Fibroblast of skin of abdomen (primary cell): ENCODE results near the gene ZFPL1.
"Not testable (repeated sequence)": the region's sequence is repeated elsewhere in the genome, so short reads cannot be mapped to it uniquely, and the experiment has no call there.

Experiments
- DNase-seq: peaks from one replicate; pipeline ENCODE4 v3.0.0-alpha.2; 2013

The ZFPL1 gene

DNA sequence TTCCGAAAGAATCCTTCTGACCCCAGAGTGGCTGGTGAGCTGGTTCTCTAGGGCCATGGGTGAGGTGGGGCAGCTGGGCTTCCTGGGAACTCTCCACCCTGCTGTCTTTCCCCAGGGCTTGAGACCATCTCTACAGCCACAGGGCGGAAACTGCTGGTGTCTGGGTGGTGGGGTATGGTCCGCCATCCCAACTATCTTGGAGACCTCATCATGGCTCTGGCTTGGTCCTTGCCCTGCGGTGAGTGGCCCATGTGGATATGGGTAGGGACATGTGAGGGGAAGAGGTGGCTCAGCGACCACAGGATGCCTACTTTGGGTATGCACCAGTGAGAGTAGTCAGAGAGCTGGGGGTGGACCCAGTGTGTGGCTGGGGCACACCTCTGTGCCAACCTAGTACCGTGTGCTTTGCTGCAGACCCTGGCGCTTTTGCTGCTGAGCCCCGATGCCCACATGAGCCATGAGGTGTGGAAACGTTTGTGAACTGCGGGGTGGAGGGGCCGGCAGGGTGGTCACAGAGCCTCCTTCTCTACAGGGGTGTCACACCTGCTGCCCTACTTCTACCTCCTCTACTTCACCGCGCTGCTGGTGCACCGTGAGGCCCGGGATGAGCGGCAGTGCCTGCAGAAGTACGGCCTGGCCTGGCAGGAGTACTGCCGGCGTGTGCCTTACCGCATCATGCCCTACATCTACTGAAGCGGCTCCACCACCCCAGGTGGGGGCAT lies 31.5 kb downstream of the ZFPL1 start:
- DNase-seq = no peak

GRCh38 chr11:65116370-65117205 lies 32.6 kb downstream of the ZFPL1 start:
- peak; percentile 37 for DNase-seq

DNA sequence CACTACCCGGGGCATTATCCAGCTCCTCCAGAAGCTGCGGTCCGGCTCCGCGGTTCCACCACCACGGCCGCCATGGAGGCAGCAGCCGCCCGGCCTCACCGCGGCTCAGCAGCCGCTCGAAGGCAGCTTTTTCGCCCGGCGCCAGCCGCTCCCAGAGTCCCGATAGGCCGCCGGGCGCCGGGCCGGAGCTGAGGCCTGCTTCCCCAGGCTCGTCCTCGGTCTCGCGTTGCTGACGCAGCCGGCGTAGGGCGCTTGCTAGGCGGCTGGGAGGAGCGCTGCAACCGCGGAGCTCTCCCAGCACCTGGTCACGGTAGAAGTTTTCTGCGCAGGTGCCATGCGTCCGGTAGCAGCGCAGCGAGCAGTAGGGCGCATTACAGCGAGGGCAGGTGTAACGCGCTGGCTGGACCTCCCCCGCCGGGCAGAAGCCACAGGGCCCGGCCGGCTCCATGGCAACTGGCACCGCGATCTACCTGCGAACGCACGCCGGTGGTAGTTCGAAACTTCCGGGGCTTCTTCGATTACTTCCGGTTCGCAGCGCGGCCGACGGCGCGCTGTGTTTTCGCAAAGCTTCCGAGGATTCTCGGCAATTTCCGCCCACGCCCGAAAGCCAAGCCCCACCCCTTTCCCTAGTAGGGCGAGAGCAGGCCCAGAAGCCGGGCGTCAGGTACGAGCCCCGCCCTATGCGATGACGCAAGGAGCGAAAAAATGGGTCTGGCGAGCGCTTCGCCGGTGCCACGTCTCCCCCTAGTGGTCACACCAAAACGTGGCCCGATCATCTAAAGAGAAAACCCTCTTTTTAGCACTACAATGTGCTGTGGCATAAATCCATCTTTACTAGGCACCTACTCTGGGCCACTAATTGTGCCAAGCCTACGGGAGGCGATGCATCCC lies 33.4 kb downstream of the ZFPL1 start, which contains the start of gene ZNHIT2:
Gene ZNHIT2 (minus strand): TSS at position 496 of the 891 bp plus-strand sequence. CDS start 48 bp downstream, at position 448.
- peak; percentile 99 for DNase-seq

DNA sequence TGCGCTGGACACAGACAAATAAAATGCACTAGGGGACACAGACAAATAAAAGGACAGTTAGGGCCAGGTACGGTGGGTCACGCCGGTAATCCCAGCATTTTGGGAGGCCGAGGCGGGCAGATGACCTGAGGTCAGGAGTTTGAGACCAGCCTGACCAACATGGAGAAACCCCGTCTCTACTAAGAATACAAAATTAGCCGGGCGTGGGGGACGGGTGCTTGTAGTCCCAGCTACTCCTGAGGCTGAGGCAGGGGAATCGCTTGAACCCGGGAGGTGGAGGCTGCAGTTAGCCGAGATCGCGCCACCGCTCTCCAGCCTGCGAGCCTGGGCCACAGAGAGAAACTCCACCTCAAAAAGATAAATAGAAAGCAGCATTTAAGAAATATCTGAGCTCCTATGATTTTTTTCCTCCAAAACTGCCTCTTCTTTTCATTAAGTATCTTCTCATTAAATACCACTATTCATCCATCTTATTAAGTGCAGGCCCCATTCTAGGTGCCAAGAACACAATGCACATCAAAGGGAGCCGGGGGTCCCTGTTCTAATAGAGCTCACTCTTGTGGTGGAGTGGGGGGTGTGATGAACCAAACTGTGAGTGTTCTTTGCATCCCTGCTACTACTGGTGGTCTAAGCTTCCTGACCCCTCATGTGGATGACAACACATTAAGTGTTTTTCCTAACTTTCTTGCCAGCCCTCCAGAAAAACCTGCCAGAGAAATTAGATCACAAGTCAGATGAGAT lies 34.2 kb downstream of the ZFPL1 start:
- DNase-seq = no peak

GRCh38 chr11:65118891-65119669 lies 35.1 kb downstream of the ZFPL1 start:
- DNase-seq = not testable (repeated sequence)

GRCh38 chr11:65119670-65119995 lies 35.6 kb downstream of the ZFPL1 start:
- DNase-seq = no peak

DNA sequence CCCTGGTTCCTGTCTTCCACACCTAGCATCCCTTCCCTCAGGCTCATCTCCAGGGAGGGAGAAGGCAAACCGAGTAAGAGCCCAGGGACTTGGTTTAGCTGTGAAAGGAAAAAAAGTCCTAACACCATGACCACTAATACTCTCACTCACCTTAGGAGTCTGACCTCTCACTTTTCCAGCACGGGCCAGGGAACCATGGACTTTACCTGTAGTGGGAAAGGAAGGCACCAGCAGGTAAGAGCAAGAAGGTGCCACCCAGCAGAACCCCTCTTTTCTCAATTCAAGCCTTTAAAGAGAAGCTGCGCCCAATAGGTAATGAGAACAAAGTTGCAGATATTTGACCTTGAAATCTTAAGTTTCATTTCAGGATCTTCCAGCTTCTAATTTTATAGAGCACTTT lies 36.8 kb downstream of the ZFPL1 start:
- no peak for DNase-seq

- DNase-seq = no peak
These were observed 37.4 kb downstream of the ZFPL1 start for GRCh38 chr11:65121447-65121864.

DNA sequence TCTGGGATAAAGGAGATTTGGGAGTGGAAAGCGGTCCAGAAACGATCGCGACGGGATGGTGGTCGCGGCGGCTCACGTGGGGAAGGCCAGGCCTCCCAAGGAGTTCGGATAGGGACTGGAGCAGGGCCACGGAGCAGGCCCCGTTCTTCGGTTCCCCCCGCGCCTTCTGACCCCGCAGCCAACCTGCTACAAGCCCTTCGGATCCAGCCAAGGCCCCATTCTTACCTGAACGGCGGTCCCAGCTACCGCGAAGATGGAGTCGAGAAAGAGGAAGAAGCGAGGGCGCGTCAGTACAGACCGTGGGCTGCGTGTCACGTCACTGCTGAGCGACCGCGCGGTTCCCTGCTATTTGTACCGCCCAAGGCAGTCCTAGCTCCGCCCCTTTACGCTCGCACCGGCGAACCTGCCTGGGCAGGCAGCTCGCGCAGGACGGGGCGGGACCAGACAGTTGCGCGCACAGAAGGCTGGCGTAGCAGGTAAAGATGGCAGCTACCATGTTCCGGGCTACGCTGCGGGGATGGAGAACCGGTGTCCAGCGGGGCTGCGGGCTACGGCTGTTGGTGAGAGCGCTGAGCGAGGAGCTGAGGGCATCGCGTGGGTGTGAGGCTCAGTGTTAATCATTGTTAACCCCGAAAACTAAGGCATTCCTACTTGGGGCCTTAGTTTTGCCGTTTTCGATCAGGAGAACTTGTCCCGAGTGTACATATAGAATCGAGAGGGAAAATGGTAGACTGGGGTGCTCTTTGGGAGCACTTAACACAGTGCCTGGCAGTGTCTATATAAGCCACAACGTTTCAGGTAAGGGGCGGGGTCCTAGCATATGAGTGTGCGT lies 38.1 kb downstream of the ZFPL1 start, which contains the start of the genes FAU and MRPL49:
Gene FAU (minus strand): TSS at position 270 of the 832 bp plus-strand sequence. CDS start 321 bp downstream, outside the sequence.
Gene MRPL49 (plus strand): TSS at position 457 of the 832 bp plus-strand sequence. CDS start 26 bp downstream, at position 483.
- DNase-seq = peak; percentile 95

DNA sequence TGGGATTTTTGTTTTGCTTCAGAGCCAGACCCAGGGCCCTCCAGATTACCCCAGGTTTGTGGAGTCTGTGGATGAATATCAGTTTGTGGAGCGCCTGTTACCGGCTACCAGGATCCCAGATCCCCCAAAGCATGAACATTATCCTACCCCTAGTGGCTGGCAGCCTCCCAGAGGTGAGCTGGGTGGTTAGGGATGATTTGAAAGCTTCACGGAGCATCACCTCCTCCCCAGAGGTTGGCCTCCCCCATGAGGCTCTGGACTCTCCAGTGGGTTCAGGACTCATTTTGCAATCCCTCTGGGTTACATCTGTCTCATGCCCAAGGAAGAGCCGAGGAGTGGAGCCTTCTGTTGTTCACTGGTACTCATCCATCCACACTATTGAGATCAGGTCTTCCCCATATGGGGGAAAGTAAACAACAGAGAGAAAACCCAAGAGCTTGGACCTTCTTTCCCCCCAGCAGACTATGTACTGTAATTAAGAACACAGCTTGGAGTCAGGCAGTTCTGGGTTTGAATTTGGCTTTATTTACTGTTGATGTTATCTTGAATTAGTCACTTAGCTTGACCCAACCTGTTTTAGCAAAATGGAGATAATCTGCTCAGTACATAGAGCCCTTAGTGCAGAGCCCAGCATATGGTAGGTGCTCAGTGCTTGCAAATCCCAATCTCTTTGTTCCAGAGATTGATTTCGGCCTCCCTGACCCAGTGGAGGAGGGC lies 40.6 kb downstream of the ZFPL1 start:
- DNase-seq = no peak

- DNase-seq = no peak
These were observed 41.4 kb downstream of the ZFPL1 start for GRCh38 chr11:65125197-65126056.

- no peak for DNase-seq
These were observed 42.7 kb downstream of the ZFPL1 start for GRCh38 chr11:65126624-65127274.

GRCh38 chr11:65127473-65128181 lies 43.6 kb downstream of the ZFPL1 start:
- DNase-seq = no peak

DNA sequence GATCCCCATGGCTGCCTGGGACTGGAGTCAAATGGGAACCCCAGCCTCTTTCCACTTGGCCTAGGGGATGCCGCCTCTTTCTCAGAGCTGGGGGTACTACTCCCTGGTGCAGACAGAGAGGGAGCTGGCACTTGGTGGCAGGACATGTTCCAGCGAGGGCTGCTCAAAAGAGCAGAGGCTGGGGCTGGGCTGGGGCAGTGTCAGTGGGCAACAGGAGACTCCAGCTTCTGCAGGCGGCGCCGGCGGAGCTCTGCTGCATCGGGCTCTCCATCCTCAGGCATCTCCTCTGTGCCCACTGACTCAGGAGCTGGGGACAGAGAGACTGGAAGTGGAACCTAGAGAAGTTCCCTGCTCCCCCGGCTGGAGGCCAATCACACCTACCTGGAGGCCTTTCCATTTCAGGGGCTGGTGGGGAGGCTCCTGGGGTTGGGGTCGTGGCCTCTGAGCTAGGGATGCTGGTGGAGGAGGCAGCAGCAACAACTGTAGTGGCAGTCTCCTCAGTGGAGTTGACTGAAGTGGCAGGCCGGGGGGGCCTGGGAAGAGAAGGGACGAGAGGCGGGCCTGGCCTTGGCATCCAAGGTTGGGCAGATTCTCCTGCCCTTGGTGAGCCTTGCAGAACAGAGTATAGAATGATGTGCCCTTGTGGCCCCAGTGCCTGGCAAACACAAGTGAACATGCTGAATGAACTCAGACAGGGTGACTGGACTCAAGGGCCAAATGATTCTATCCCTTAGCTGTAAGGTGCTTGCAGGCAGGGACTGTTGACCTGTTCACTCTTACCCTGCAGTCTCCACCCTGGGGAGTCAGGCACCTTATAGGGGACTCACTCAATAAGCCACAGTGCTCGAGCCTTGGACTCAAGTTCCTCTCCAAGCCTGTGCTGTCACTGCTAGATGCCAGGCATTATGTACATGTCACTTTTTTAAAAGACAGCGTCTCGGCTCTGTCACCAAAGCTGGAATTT lies 44.4 kb downstream of the ZFPL1 start:
- no peak for DNase-seq

DNA sequence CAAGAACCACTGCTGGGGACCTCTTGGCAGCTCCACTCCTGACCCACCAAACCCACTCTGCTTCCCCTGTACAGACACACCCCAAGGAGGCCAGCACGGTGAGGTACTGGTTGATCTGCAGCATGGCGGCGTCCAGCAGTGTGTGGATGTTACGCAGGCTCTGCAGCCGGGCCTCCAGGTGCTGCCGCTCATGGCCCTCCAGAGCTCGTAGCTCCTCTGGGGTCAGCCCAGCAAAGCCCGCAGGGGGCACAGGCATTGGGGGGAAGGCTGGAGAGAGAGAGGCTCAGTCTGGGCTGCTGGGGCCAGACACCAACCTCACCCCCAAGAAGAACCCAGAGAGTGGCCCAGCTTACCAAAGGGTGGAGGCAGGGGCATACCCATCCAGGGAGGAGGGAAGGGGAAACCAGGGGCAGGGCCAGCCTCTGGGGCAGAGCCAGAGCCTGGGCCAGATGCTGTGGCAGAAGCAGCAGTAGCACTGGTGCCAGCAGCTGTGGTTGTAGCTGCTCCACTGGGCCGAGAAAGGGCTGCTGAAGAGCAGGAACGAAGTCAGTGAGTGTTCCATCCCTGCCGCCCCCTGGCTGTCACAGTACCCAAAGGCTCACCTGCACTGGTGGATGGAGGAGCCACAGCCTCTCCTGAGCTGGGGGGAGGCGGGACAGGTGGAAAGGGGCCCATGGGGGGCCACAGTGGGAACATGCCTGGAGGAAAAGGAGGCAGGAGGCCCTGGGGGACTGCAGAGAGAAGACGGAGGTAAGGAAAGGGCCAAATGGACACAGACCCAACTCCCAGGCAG lies 45.8 kb downstream of the ZFPL1 start:
- no peak for DNase-seq
